Neural progenitor cell (in vitro differentiated cells): Measurements from ENCODE around the gene GNA15.

Experiments
- EZH2 ChIP-seq: fragments of 200-600 bp; sonication (generic); IDR thresholded peaks from 2 replicates; pipeline ENCODE4 v1.6.1; 2017; ENCODE audit warnings: antibody characterized with exemption, mild to moderate bottlenecking, moderate library complexity
- EZH2phosphoT487 ChIP-seq: fragments of 200-600 bp; sonication (generic); IDR thresholded peaks from 2 replicates; pipeline ENCODE4 v1.6.1; 2017; ENCODE audit warnings: antibody characterized with exemption
- TF ChIP-seq, protein P1 (sequence below): fragments of 200-600 bp; sonication (generic); IDR thresholded peaks from 2 replicates; pipeline ENCODE4 v1.5.1; 2017; ENCODE audit warnings: antibody characterized with exemption, mild to moderate bottlenecking

DNA sequence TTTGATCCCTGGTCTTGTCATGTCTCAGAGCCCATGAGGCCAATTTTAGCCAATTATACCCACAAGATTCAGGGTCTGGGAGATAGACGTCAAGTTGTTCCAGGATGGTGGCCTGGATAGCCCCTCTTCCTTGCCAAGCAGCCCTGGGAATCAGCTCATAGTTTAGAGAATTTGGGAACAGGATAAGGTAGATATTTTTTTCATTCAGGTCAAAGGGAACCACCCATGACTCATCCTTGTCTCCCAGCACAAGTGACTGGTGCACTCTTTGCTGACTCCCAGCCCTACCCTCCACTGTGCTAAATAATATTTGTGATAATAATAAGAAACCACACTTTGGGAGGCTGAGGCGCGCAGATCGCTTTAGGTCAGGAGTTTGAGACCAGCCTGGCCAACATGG, 25.6 kb downstream of the GNA15 start:
- TF ChIP-seq EZH2 (no peak), EZH2phosphoT487 (no peak)
- TF ChIP-seq, protein P1, sequence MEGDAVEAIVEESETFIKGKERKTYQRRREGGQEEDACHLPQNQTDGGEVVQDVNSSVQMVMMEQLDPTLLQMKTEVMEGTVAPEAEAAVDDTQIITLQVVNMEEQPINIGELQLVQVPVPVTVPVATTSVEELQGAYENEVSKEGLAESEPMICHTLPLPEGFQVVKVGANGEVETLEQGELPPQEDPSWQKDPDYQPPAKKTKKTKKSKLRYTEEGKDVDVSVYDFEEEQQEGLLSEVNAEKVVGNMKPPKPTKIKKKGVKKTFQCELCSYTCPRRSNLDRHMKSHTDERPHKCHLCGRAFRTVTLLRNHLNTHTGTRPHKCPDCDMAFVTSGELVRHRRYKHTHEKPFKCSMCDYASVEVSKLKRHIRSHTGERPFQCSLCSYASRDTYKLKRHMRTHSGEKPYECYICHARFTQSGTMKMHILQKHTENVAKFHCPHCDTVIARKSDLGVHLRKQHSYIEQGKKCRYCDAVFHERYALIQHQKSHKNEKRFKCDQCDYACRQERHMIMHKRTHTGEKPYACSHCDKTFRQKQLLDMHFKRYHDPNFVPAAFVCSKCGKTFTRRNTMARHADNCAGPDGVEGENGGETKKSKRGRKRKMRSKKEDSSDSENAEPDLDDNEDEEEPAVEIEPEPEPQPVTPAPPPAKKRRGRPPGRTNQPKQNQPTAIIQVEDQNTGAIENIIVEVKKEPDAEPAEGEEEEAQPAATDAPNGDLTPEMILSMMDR = no peak
